CD4-positive, alpha-beta T cell treated with Interleukin-6 for 4 hours (primary cell): Measurements from ENCODE around the gene CHST3.

Experiments
- DNase-seq: peaks from one replicate; pipeline ENCODE4 v3.0.0-alpha.2; 2020; ENCODE audit warnings: mixed read lengths

Gene CHST3

GRCh38 chr10:72059843-72060822, 95.9 kb downstream of the CHST3 start:
- DNase-seq, result no peak

DNA sequence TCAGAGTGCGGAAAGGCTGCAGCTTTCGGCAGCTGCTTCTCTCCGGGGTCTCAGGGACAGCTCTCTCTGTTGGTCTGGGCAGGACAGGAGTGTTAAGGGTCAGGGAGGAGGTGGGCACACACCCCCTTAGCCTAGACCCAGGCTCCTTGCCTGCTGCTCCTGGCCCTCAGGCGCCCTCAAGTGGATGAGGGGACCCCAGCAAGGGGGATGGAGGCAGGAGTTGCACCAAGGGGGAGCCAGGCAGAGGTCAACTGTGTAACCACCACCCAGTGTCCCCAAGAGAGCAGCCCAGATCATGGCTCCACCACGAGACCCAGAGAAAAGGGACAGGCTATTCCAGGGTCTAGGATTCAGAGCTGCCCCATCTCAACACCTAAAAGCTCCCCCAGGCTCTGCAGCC, 97.3 kb downstream of the CHST3 start:
- DNase-seq, result no peak

GRCh38 chr10:72061930-72062329, 97.7 kb downstream of the CHST3 start:
- no peak for DNase-seq

GRCh38 chr10:72062382-72062781, 98.2 kb downstream of the CHST3 start:
- no peak for DNase-seq
